HG02840 (cell line): ENCODE measurements around the gene FAU.
"Not testable (repeated sequence)": the region's sequence is repeated elsewhere in the genome, so short reads cannot be mapped to it uniquely, and the experiment has no call there.

Experiments
- ATAC-seq: cut with Tn5 transposase; IDR thresholded peaks from one replicate; pipeline ENCODE4 v1.9.1; 2021; ENCODE audit warnings: mild to moderate bottlenecking, moderate library complexity, moderate number of reproducible peaks; ENCODE audit not compliant: unreplicated experiment, low FRiP score

FAU gene

GRCh38 chr11:65121865-65122696, at the start of gene FAU, which contains the start of gene MRPL49:
Gene FAU (minus strand): TSS chr11:65122134. CDS start chr11:65121813, 321 bp downstream.
Gene MRPL49 (plus strand): TSS chr11:65122321. CDS start chr11:65122347, 26 bp downstream.
- peak; percentile 63 for ATAC-seq

- no peak for ATAC-seq
Observed at GRCh38 chr11:65170058-65170534, 48.2 kb upstream of the FAU start, which contains the start of gene SPDYC. Gene SPDYC (plus strand): TSS chr11:65170233. CDS start chr11:65171358, 1,125 bp downstream.

- ATAC-seq: no peak
Observed at GRCh38 chr11:65169164-65169641, 47.3 kb upstream of the FAU start.

GRCh38 chr11:65167656-65168055, 45.7 kb upstream of the FAU start:
- no peak for ATAC-seq

GRCh38 chr11:65166893-65167292, 45.0 kb upstream of the FAU start:
- ATAC-seq: no peak

- ATAC-seq: no peak
Observed at GRCh38 chr11:65165410-65166317, 43.7 kb upstream of the FAU start.

GRCh38 chr11:65163684-65164083, 41.8 kb upstream of the FAU start:
- no peak for ATAC-seq

- ATAC-seq: no peak
Observed at GRCh38 chr11:65160643-65161042, 38.7 kb upstream of the FAU start.

GRCh38 chr11:65159012-65159411, 37.1 kb upstream of the FAU start:
- peak; percentile 68 for ATAC-seq

GRCh38 chr11:65157336-65157735, 35.4 kb upstream of the FAU start:
- ATAC-seq: no peak

- no peak for ATAC-seq
Observed at GRCh38 chr11:65156926-65157325, 35.0 kb upstream of the FAU start.

GRCh38 chr11:65156256-65156655, 34.3 kb upstream of the FAU start:
- ATAC-seq: no peak

GRCh38 chr11:65152122-65152521, 30.2 kb upstream of the FAU start:
- no peak for ATAC-seq

GRCh38 chr11:65151331-65151899, 29.5 kb upstream of the FAU start:
- no peak for ATAC-seq

GRCh38 chr11:65150509-65151299, 28.8 kb upstream of the FAU start:
- ATAC-seq: no peak

GRCh38 chr11:65150131-65150508, 28.2 kb upstream of the FAU start:
- not testable (repeated sequence) for ATAC-seq

- no peak for ATAC-seq
Observed at GRCh38 chr11:65148657-65149056, 26.7 kb upstream of the FAU start.

- no peak for ATAC-seq
Observed at GRCh38 chr11:65147352-65148075, 25.6 kb upstream of the FAU start.

- ATAC-seq: no peak
Observed at GRCh38 chr11:65141896-65142494, 20.1 kb upstream of the FAU start.
